GM12892 (cell line): Measurements from ENCODE around the gene KCTD1.

Source experiments
- POLR2A ChIP-seq: IDR thresholded peaks from 2 replicates; pipeline ENCODE4 v1.6.1; 2011; ENCODE audit warnings: low read depth, low read length, control low read depth
- POLR2AphosphoS5 ChIP-seq: IDR thresholded peaks from 2 replicates; pipeline ENCODE4 v1.6.1; 2011; ENCODE audit warnings: low read depth, low read length, control low read depth

- TF ChIP-seq POLR2A: no peak
- no peak for TF ChIP-seq POLR2AphosphoS5
These were observed 79.4 kb downstream of the KCTD1 start for GRCh38 chr18:26468931-26469340.
